NAMALWA (cell line): Measurements from ENCODE around the gene PSORS1C1.

Source experiments
- DNase-seq: peaks from one replicate; pipeline ENCODE4 v3.0.0-alpha.2; 2015; ENCODE audit warnings: low spot score

Gene PSORS1C1

DNA sequence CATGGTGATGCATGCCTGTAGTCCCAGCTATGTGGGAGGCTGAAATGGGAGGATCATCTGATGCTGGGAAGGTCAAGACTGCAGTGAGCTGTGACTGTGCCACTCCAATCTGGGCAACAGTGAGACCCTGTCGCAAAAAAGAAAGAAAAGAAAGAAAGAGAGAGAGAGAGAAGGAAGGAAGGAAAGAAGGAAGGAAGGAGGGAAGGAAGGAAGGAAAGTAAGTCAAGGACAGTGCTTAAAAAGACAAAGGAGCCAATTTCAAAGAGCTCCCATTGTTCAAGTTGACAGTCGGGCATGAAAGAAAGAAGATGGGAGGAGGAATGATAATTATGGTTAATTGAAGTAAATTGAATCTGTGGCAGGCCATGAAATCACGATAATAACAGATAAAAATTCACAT lies 18.4 kb upstream of the PSORS1C1 start:
- no peak for DNase-seq

DNA sequence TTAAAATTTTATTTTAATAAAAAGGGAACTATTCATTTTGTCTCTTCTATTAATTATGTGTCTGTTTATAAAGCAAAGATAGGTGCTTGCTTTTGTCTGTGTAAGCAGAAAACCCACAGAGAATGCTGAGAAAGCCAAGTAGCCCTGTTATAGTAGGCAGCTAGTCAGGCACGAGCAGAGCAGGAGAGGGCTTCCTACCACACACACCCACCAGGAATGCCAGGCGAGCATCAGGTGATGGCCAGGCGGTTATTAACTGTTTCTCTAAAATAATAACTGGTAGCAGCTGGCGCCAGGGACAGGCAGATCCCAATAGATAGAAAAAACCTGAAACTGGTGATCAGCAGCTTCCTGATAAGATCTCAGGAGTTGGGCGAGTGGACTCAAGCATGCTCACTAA lies 17.9 kb upstream of the PSORS1C1 start:
- DNase-seq, result no peak

DNA sequence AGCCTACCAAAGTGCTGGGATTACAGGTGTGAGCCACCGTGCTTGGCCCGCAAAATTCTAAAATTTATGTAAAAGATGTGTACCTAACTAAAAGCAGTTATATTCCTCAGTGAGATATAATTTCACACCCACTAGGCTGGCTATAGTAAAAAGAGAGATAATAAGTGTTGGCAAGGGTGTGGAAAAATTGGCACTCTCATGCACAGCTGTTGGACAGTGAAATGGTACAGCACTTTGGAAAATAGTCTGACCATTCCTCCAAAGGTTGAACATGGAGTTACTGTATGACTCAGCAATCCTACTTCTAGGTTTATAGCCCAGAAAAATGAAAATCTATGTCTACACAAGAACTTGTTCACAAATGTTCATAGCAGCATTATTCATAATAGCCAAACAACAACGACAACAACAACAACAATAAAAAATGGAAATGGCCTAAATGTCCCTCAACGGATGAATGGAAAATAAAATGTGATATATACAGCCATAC lies 16.1 kb upstream of the PSORS1C1 start:
- DNase-seq, result no peak

DNA sequence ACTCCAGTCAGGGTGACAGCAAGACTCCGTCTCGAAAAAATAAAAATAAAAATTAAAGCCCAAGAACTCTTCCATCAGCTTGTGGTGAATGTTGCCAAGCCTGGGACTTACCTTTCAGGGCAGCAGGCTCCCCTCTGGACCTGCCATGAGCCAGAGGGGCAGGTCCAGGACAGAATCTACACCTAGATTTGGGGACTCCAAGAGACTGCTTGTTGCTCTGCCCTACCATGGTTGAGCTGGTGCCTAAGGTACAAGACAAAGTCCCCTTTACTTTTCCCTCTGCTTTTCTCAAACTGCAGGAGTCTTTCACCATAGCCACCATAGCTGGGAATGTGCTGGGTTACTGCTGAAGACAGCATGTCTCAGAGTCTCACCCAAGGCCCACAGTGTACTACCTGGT lies 11.5 kb upstream of the PSORS1C1 start:
- no peak for DNase-seq

DNA sequence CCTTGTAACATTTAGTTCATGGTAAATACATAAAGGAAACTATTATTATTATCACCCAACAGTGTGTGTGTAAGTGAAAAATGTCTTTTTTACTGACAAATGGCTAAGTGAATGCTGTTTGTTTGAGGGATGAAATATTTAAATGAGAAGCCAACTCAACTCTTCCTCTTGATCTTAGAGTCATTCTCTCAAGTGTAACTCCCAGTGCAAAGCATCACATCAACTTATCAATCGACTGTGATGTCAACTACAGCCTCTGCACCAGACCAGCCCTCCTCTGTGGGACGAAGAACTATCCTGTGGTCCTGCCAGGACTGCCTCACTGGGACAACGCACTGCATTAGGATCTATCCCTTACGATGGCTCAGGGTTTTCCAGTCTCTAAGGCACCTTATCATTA lies 7.5 kb upstream of the PSORS1C1 start:
- no peak for DNase-seq

DNA sequence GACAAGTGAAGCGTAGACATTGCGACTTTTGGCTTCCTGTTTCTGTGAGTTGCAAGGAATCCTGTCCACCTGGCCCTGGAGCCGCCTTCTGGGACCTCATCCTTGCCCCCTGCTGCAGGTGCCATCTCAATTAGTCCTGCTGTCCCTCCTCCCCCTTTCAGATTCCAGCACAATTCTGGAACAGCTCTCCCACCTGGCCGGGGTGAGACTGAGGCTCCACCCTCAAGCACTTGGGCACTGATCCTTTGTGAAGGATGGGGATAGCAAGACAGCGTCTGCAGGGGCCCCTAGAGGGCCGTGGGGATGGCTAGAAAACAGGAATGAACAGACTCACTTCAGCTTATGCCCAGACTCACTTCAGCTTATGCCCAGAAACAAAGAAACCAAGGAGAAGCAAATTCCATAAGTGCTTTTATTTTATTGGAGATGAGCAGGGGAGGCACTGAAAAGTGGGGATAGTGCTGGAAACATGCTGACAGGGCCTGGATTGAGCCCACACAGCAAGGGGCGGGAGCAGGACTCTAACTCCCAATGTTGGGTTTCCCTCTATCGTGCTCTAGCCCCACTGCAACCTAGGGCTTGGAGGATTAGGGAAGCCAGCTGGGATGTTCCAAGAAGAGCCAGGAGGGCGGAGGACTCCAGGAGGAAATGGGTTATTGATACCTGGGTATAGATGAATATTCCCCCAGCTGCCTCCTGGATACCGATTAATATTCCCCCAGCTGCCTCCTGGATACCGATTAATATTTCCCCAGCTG lies 3.6 kb upstream of the PSORS1C1 start:
- DNase-seq, result no peak

DNA sequence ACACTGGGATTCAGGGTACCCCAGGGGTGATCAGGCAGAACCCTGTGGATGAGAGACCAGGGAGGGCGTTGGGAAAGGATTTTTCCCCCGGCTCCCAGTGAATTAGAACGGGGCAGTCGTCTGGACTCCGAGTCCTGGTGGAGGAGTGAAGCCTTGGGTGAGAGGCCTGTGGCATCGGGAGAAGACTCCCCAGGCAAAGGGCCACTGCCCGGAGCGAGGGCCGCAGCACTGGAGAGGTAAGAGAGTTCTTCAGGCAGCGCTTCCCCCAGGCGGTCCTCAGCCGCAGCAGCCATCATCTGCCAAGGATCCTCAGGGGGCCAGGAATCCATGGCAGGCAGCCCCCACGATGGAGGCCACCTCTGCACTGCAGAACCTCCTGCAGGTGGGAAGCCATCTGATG lies 2.9 kb upstream of the PSORS1C1 start:
- DNase-seq, result no peak

DNA sequence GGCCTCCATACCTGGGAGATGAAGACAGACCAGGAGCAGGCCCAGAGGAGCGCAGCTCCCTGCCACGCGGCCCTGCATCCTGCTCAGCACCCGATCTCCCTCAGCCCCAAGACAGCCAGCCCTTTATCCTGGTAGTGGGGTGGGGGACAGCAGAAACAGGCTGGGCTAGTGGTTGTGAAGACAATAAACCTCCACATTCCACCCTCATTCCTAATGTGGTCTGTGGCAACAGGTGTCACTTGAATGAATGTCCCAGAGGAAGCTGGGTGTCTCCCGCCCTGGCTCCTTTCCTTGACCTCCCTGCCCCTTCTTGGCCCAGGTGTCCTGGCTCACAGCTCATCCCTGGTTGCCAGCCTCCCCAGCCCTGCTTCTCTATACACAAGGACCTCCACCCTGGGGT lies 2.1 kb upstream of the PSORS1C1 start, which contains the start of gene C6orf15:
Gene C6orf15, minus strand, starts transcription at position 98 of the 400 bp plus-strand sequence. Its CDS starts 20 bp downstream, at position 78.
- DNase-seq, result no peak

DNA sequence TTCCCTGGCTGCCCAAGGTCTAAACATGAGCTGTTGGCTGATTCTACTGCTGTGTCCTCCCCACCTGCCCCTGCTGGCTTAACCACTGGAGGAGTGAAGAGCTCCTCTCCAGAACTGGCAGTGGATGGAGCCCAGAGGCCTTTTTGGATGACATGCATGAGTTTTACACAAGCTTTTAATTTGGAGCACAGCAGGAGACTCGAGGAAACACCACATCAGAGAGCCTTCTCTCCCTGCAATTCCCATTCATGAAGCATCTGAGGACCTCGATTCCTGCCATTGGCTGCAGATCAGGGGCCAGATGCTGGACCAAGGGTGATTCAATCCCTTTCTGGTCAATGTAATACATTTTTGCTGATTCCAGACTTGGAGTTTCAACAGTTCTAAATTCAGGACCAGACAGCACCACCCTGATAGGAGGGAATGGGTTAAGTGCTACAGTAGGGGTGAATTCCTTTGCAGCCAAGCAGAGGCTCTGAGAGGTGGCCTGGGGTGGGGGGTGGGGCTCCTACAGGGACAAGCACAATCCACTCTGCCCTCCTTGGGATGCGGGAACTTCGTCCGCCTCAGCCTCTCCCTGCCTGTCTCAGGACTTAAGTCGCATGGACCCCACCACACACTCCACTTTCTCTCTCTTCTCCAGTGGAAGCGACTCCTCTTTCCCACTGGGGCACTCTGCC lies 599 bp upstream of the PSORS1C1 start:
- no peak for DNase-seq

DNA sequence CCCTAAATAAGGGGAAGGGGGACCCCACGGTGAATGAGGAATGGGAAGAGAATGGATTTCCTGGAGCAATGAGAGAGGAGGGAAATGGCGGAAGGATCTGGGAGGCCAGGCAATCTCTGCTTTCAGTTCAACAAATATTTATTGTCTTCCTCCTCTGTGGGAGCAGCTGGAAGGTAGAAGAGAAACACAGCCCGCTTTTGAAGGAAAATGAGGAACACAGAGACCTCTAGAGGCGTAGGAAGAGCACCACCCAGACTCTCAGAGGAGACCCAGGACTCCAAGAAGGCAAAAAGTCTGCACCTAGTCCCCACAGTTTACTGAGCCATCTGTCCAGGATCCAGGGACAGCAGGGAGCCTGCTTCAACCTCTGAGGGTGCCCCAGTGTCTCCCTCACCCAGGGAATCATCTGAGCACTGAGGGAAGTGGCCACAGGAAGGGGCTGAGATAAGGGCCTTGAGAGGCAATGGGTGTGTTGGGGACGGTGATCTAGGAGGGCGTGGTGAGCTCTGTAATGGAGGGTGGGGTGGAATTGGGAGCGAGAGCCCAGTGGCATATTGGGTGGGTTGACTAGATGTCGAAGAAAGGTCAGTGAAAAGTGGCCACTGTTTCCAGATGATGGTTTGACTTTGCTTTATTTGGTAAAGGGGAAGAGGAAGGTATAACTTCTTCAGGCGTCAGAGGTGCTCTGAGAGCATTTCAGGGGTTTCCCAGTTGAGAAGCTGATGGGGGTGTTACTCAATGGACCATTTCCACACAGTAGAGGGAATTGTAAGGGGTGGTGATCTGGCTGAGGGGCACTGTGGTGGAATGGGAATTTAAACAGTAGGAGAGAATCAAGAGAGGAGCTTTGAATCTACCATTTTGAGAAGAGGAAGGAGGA lies 610 bp downstream of the PSORS1C1 start:
- DNase-seq, result peak; percentile 27

DNA sequence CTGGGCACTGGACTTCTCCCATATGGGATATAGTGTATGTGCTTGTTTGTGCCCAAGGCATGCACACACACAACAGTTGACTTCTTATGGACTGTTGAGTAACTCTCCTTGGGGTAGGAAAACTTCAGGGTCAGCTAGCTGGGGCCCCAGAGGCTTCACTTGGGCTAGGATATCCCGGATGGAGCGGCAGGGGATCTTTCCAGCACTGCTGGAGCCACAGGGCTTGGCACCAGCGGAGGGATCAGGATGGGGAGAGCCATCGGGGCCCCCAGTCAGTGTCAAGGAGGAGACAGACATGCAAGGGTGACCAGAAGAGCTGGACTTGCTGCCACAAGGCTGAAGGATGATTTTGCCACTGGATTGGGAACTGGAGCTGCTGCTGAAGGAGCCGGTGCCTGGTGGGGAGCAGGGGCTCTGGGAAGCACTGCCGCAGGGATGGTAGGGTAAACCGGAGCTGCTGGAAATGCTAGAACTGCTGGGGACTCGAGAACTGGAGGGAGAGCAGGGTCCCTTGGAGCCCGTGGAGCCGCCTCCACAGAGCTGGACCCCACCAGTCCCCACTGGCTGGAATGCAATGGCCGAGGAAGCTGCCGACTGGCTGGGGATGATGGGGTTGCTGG lies 1.5 kb downstream of the PSORS1C1 start:
- no peak for DNase-seq

DNA sequence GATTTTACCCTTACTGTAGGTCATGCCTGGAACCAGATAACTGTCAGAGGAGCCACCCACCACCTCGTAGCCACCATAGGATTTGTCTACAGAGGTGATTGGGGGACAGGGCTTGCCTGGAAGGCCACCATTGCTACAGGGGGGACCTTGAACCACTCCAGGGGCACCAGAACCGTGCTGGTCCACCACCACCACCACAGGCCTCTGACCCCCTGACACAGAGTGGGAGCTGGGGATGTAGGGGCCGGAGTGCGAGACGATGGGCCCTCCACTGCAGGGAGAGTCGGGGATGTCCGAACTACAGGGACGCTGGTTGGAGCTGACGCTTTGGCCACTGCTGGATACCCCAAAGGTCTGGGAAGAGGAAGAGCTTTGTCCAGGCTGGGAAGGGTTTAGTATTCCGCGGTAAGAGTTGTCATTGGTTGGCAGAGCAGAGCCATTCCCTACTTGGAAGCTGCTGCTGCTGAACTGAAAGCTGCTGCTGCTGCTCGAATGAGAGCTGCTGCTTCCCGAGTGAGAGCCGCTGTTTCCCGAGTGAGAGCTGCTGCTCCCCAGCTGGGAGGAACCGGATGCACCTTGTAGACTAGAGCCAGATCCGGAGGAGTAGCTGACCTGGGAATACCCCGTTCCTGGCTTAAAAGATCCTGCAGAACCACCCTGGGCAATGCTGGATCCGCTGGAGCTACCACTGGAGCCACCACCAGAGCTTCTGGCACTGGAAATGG lies 2.2 kb downstream of the PSORS1C1 start:
- DNase-seq, result no peak

DNA sequence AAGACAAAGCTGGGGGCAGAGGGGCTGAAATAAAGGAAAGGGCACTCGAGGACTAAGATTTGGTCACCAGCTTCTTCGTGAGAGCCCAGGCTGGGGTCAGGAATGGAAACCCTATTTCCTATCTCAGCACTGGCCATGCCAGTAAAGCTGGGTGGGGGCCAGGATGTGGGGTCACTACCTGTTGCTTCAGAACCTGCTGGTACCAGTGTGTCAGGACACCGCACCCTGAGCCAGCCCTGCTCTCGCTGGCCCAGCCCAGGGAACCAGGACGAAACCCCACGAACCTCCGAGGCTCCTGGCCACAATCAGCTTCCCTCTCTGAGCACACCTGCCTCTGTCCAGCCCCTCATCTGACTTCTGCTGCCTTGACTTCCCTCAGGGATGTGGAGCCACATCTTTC lies 3.6 kb downstream of the PSORS1C1 start:
- DNase-seq, result no peak

DNA sequence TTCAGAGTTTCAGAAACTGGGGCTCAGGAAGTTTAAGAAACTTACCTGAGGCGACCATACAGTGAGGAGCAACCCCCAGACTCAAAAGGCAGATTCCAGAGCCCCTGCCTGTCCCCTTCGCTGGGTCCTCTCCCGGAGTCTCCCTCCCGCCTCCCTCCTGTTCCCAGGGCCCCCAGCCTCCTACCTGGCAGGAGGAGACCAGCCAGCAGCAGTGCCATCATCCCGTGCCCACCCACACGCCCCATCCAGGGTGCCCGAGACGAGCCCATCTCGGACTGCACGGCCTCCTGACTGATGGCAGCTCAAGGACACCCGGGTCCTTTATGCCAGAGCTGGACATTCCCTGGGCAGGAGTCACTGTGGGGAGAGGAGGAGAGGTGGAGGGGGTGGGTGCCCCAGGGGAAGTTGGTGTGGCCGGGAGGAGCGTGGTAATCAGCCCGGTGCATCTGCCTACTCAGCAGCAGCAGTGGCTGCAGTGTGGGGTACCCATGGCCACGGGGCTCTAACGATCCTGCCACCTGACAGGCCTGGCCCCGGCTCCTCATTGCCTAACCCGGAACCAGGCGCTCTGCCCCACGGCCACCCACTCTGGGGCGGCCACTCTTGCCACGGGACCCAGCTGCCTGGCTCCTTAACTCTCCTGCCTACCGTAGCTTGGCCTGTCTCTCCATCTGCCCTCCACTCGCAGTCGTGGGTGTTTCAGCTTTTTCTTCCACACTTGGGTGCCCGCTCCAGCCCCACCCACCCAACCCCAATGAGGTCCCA lies 5.7 kb downstream of the PSORS1C1 start, which contains the start of gene CDSN:
Gene CDSN, minus strand, starts transcription at position 296 of the 765 bp plus-strand sequence. Its CDS starts 27 bp downstream, at position 269.
- DNase-seq, result no peak

DNA sequence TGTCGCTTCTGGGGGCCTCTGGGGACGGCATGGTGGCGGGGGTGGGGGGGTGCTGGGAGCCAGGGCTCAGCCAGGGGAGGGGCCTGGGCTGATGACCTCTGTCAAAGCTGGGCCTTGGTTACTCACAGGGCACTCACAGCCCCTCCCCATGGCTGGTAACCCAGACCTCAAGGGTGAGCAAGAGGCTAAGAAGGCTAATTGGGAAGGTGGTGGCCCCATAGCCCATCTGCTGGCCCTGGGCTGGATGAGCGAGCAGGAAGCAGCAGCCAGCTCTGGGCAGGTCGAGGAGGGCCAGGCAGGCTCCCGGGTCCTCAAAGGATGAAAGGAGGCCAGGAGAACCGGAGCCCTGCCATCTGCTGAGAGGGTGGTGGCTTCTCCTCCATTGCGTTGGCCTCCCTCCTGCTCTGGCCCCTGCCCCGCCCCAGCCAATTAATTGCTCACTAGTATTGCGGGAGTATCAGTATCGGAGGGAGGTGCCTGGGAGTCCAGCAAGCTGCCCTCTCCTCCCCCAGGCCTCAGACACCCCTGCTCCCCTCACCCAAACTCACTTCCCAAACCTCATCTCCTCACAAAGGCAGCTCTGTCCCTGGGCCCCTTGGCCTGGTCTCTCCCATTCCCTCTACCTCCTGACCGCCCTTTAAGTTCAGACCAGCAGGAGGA lies 6.7 kb downstream of the PSORS1C1 start:
- no peak for DNase-seq

DNA sequence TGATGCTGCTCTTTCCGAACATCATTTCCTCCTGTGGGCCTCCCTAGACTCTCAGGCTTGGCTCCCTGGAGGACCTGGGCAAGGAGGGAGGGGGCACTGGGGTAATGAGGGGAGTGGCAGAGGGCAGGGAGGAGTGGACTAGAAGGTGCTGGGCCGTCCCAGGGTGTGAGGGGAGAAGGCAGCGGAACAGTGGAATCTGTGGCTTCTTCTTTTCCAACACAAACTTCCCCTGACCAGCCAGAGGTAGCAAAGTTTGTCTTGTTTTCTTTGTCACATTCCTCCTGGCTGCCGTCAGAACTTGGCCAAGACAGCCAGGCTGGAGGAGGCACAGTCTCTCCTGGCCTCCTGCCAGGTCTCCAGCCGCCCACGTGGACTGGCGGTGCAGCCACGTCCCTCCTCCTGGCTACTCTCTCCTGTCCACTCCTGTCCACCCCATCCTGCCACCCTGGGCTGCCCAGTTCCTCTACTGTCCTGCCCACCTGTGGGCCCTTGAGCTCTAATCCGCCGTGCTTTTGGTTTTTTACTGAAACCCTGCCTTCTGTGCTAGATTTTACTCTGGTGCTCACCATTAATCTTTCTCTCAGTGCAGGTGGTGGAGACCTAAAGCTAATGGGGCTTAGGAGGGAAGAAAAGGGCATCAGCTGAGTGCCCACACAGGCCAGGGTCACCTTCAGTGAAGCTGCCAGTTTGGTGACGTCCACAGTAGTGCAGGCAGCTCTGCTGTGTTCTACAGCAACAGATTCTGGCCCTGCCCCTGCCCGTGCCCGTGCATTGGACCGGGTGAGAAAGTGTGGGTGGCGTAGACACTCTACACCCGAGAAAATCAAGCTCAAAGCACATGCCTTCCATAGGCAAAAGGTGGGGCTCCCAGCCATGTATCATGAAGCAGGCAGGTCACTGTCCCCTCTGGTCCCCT lies 8.4 kb downstream of the PSORS1C1 start:
- DNase-seq, result no peak

DNA sequence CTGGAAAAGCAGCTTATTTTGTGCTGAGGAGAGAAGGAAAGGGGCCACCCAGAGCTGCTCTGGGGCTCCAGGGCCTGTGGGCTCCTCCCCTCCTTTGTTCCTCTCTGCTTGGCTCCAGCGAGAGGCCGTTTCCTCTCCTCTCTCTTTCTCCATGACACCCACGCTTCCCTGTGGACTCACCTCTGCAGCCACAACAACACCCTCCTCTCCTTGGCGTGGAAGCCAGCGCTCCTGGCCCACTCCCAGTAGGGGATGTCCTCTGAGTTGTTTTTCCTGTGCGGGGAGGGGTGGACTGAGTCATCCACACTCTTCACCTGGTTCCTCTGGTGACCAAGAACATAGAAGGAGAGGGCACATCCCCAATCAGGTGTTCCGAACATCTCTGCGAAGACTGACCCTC lies 10.6 kb downstream of the PSORS1C1 start:
- no peak for DNase-seq

DNA sequence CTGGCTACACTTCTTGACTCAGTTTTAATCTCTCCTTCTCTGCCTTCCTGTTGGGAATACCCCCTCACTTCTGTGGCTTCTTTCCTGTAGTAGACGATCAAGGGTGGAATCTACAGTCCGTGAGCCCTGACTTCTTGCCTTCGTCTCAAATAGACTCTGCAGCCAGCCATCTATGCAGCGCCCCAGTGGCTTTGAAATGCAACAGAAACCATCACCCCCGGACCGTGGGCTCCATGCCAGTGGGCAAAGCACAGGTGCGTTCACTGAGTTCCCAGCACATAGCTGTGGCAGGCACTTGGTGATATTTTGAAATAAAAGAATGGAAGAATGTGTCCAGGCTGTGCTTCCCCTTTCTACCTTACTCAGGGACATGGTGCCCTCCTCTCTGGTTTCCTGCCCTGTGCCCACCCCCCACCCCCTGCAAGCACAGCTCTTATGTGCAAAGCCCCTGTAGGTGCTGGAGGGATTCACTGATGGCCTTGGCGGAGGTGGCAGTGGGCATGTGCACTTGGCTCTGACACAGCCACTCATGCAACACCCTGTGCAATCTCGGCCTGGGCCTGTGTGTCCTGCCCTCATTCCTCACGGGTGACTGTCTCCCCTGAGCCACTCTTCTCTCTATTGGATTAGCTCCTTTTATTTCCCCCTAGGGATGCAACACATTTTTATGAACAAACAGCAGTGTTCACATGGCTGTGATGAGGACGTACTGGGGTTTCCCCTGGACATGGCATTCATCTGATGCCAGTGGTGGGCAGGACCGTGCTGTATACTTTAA lies 11.2 kb downstream of the PSORS1C1 start:
- no peak for DNase-seq
